AG08395 (cell line): Measurements from ENCODE around the gene UBE2M.
A peak's percentile ranks its signal among the peaks of the same experiment; 100 is the strongest.
"Not testable (repeated sequence)": the region's sequence is repeated elsewhere in the genome, so short reads cannot be mapped to it uniquely, and the experiment has no call there.

Experiments
- DNase-seq: peaks from one replicate; pipeline ENCODE4 v3.0.0; 2012; ENCODE audit warnings: mixed read lengths, low spot score

The UBE2M gene

DNA sequence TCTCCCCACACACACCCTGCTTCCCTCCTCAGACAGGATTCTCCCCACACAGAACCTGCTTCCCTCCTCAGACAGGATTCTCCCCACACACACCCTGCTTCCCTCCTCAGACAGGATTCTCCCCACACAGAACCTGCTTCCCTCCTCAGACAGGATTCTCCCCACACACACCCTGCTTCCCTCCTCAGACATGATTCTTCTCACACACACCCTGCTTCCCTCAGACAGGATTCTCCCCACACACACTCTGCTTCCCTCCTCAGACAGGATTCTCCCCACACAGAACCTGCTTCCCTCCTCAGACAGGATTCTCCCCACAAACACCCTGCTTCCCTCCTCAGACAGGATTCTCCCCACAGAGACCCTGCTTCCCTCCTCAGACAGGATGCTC is 19.2 kb downstream of the UBE2M start:
- DNase-seq = not testable (repeated sequence)

DNA sequence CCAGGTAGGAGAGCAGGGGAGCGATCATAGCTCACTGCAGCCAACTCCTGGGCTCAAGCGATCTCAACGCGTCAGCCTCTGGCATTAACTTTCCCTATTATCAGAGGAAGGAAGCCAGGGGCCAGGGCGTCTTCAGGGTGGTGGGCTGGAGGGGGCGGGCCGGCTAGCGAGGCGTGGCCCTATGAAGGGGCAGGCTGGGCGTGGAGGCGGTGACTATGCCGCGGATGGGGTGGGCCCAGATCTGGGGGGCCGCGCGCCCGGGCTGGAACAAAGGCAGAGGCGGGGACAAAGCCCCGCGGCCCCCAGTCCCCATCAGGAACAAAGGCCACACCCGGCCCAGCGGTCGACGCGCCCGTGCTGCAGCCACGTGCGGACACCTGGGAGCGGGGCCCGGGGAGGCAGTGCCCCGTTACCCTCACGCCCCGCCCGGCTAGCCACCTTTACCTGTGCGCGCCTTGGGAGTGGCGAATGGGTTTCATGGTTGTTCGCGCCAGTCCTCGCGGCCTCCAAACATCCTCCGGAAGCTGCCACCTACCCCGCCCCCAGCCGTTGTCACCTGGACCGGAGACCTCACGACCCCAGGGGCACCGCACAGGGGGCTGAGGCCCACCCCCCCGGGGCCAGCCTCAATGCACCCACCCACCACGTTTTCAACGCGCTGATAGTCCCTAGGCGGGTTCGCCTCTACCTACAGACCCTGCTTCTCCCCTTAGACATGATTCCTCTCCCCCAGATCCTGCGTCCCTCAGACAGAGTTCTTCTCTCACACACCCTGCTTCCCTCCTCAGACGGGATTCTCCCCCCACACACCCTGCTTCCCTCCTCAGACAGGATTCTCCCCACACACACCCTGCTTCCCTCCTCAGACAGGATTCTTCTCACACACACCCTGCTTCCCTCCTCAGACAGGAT is 19.9 kb downstream of the UBE2M start:
- no peak for DNase-seq

DNA sequence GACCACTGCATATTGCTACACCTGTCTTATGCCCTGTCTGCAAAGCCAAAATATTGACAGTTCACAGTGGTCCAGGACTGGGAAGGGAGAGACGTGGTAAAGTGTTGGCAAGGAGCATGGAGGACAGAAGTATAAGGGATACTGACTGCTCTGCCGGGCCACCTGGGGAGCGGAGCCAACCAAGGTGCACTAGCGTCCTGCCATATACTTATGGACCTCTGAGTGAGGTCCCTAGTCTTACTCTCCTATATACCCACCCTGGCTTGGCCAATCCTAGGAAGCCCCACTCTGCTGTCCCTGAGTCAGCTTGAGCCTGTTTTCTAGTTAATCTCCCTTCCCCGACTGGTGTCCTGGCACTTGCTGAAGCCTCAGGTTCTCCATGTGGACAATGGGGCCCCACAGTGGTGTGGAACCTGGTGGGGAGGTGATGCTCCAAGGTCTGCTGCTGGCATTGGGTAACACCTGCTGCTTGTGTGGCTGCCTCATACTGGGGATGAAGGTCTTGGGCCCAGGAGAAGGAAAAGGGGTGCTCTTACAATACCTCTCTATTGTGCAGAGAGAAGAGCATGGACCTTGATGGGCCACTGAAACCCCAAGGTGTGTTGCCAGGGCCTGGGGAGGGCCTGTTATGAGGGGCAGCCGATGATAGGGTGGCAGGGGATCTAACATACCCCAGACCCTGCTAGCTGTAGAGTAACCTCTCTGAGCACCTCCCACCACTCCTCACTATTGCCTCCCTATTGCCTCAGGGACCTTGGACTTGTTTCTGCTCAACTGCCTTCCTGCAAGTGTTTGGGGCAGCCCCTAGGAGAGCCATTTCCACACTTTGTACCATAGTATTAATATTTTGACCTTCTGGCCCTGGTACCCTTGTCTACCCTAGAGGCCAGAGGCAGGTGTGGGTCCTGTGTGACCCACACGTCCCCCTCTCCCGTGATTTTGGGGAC is 21.3 kb downstream of the UBE2M start:
- no peak for DNase-seq

DNA sequence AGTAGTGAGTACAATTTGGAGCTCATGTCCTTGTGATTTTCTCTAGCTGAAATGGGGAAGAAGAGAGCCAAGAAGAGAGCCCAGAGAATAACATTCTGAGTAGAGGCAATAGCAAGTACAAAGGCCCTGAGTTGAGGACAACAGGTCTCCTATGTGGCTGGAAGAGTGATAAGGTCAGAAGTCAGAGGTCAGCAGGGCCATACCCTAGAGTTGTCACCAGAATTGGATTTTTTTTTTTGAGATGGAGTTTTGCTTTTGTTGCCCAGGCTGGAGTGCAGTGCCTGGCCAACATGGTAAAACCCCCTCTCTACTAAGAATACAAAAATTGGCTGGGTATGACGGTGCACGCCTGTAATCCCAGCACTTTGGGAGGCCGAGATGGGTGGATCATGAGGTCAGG is 22.6 kb downstream of the UBE2M start:
- DNase-seq = no peak

DNA sequence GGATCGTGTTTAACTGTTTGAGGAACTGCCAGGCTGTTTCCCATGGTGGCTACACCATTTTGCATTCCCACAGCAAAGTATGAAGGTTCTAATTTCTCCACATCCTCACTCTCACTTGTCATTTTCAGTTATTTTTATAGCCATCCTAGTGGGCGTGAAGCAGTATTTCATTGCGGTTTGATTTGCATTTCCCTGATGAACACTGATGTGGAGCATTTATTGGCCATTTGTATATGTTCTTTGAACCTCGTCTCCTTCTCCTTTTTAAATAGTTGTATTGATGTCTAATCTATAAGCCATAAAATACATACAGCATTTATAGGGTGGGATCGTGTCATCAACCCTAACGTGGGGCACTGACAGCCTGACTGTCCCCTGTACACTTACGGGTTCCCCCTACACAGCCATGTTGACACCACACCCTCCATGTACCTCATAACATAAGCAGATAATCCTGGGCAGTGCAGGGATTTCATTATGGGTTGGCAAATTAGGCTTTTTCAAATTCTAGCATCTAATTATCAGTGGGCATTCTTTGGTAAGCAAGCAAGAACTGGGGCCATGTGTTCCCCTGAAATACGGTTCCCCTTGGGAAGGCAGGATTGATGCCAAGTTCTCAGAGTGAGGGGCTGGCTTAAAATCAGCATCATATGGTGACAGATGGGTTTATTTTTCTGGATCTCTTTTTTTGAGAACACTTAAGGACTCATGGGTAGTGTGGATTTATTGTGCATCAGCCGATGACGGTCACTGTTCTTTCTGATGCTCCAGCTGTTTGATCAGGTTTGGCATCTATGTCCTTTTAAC is 27.2 kb downstream of the UBE2M start:
- DNase-seq = no peak

DNA sequence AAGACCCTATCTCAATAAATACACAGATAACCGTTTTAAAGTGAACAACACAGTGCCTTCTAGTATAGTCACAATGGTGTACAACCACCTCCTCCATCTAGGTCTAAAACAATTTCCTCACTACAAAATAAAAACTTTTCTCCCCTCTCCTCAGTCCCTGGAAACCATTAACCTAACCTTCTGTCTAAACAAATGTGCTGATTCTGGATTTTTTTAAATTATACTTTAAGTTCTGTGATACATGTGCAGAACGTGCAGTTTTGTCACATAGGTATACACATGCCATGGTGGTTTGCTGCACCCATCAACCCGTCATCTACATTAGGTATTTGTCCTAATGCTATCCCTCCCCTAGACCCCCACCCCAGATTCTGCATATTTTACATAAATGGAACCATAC is 29.0 kb downstream of the UBE2M start:
- no peak for DNase-seq

DNA sequence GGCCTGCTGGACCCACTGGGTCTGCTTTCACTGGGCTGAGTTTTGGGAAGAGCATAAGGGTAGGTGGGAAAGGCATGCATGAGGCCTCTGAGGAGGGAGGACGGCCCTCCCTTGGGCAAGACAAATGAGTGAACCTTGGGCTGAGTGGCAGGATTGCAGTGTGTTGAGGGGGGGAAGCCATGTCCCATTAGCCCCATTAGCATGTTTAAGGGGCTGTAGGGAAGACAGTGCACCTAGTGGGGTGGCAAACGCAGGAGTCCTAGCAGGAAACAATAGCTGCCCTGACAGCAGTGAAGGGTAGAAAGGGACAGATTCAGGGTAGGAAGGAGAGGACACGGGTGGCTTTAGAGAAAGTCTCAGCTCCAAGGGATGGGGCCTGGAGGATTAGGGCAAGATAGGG is 35.7 kb downstream of the UBE2M start:
- no peak for DNase-seq

DNA sequence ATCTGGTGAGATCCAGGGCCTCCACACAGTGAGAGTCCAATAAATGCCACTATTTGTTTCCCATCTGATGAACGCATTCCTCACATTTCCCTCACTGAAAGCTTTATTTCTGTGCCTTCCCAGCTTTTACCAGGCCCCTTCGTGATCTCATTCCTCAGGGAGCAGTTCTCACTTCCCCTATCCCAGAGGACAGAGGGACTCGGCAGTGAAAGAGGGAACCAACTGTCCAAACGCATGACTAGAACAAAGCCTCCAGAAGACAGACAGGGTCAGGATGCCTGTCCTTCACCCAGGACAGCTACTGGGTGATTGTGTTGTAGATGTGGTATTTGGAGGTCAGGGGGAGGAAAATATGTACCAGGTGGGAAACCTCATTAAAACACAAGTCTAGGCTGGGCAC is 36.8 kb downstream of the UBE2M start:
- DNase-seq = no peak

DNA sequence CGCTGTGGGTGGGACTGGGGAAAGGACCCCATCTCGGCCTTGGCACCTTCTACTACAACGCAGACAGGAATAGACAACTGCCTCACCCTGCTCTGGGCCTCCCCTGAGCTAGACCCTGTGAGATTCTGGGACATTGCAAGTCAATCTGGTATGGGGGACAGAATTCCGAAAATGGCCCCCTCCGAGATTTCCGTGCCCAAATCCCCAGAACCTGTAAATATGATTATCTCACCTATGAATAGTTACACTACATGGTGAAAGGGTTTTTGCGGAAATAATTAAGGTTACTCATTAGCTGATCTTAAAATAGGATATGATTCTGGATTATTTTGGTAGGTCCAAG is 38.2 kb downstream of the UBE2M start:
- no peak for DNase-seq

DNA sequence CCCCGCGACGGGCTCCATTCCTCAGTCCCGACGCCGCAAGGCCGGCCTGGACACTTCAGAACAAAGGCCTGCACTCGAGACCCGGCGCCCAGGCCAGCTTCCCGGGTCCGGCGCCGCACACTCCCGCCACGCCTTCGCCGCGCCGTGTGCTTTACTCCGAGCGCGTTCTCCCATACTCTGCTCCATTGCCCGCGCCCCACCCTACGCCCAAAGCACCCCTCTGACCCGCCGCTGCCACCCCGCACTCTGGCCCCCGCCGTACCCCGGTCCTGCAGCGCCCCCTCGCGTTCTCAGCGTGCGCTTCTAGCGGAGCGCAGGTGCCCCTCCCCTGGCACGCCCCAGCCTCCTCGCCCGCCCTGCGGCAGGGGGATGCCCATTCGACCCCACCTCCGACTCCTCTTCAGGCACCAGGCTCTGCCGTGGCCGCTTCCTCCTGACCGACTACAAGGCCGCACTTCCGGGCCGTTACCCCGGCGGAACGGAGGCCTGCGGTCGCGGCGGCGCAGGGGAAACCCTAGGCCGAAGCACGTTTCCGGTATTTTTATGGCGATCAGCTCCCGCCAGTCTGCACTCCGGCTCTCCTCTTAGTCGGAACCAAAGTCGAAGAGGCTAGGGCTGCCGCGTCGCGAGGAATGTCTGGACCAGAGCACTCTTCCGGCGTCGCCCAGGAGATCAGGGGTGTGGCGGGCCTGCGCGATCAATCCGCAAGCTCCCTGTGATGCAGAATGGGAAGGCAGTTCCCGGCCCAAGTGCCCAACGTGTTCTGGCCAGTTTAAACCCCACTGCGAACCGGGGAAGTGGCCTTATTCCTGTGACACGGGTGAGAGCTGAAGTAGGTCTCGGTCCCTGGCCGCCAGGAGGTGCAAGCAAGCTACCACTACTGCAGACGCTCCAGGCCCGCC is 38.8 kb downstream of the UBE2M start, which contains the start of gene ZBTB45:
Gene ZBTB45, minus strand, starts transcription at position 456 of the 902 bp plus-strand sequence. CDS start 2,137 bp downstream, outside the sequence.
- peak; percentile 92 for DNase-seq

DNA sequence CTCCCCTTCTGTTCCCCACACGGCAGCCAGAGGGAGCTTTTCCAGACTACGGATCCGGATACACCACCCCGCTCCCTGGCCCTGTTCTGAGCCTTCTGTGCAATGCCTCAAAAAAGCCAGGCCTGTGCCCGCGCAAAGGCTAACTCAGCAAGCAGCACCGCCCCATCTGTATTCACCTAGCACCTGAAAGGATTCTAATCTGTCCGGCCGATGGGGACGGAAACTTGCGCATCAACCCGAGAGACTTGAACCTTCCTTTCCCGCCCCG is 39.4 kb downstream of the UBE2M start:
- DNase-seq = peak; percentile 80

DNA sequence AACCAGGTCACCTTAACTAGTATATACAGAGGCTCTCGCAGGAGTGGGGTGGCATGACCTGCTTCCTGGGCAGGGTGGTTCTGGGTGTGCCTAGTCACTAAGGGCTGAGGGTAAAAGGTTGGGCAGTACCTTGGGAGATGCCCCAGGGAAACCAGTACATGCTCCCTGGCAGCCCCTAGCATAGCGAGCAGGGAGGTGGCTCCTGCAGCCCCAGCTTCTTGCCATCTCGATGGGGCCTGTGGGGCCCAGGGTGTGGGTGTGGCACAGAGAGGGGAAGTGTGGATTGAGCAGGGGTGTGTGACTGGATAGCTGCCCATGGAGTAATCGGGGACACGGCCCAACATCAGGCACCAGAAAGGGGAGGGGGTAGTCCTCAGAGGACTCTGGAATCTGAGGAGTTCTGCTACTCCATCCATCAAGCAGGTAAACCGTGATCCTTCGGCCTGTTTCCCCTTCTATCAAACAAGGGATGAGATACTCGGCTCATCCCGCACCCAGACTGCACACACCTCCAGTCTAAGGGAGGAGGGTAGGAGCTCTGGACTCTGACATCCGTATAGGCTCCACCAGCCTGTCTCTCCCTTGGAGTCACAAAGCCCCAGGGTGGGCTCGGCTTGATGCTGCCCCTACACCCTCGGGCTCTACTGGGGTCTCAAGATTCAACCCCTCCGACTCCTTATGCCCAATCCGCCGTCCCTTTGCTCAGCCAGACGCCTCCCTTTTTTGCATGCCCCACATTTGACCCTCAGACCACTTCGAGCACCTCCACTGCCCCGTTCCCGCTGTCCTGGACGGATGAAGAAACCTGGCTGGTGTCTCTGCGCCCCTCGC is 39.9 kb downstream of the UBE2M start:
- DNase-seq = peak; percentile 15

DNA sequence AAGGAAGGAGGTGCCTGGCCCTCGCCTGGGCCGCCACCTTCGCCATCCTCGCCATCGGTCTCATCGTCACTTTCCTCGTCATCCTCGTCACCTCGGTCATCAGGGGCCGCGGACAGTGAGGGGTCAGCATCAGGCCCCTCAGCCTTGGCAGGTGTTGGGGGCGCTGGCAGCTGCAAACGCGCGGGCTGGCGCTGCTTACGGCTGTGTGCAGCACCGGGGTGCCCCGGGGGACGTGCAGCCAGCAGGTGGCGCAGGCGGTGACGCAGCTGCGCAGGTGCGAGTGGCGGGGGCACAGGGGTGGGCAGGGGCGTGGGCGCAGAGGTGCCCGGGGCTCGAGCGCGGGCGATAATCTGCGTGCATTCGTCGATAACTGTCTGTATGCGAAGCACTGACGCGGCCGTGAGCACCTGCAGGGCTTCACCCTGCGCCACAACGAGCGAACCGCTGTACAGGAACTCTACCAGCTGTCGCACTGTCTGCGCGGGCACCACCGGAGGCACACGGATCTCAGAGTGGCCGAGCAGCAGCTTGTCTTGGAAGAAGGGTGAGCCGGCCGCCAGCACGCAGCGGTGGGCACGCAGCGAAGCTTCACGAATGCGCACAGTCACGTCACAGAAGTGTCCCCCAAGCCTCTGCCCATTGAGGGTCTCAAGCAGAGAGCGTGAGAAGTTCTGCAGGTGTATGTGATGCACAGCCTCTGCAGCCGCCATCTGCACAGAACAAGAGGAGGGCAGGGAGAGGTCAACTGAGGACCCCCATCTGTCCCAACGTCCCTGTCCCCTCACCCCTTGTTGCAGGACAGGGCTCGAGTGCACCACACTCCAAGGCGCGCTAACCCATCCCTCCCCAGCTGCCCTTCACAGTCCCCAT is 41.2 kb downstream of the UBE2M start:
- no peak for DNase-seq

DNA sequence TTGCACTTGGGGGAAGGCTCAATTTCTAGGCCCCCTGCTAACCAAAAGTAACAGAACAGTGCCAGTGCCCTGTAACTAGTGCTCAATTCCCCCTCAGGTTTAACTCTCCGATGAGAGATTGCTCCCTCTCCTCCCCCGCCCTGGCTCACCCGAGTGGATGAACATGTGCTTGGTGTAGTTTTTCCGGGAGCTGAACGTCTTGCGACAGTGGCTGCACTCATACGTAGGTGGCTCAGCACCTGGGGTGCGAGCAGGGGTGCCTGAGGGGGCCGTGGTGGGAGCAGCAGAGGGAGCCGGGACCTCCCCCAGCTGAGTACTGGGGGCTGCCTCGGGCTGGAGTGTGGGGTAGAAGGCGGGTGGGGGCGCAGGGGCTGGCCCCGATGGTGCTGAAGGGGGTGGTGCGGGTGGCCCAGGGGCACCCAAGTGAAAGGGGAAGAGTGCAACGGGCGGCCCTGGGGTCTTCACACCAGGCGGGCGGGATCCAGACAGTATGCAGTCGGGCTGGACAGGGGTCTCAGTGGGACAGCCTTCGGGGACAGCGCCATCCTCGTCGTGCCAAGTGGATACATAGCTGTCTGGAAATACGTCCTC is 42.1 kb downstream of the UBE2M start:
- DNase-seq = no peak

DNA sequence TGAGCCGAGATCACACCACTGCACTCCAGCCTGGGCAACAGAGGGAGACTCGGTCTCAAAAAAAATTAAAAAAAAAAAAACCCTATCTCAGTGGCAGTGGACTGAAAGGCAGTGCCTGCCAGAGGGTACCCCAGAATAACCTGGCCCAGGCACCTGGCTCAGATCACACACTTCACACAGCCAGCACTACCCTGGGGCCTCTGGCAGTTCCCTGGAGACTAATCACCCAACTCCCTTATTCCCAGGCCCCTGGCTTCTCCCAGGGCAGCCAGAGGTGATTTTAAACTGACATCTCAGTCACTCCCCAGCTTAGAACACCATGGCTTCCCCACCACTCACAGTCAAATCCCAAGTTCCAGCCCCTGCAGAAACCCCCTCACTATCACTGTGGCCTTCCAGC is 43.2 kb downstream of the UBE2M start:
- DNase-seq = no peak

DNA sequence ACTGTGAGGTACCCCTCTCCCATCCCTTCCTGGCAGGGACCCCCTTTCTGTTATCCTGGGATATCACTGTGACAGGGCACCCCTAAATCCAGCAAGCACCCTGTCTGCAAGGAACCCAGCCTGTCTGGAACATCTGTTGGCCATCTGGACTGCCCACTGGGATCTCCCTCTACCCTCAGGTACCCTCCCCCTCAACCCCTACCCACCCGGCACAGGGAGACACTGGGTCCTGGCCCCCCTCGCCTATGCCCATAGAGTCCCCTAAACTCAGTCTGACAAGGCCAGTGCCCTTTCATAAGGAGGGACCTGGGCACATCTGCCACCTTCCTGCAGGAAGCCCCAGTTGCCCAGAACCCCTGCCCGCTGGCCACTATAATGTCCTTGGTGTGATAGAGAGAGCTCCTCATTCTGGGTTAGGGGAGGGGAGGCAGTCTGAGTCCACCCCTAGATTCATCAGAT is 43.8 kb downstream of the UBE2M start:
- DNase-seq = no peak

DNA sequence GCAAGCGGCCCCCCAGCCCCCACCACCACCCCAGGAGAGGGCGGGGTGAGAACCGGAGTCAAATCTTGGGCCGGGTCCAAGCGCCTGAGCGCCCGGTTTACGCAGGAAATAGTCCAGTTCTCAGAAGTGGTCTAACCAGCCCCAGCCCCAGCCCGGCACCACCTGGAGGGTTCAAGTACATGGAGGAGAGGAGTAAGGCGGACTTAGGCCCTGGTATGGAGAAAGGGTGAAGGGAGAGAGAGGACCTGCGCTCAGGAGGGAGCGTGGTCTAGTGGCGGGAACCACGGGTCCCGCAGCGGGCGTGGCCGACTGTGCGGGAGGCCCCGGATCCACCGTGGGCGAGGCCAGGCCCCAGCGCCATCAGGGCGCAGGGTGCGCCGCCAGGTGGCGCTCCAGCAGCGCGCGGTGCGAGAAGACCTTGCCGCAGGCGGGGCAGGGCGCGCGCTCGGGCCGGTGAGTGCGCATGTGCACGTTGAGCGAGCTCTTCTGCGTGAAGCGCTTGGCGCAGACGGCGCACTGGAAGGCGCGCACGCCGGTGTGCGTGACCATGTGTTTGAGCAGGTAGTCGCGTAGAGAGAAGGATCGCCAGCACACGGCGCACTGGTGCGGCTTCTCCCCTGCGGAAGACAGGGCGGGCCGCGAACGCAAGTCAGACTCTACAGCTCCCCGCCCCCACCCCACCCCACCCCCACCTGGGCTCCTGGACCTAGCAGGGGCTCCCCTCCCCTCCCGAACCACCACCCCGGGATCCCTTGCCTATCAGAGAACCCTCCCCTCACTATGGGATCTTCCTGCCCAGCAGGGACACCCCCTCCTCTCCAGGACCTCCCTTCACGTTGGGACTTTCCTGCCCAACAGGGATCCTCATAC is 44.5 kb downstream of the UBE2M start:
- peak; percentile 87 for DNase-seq

DNA sequence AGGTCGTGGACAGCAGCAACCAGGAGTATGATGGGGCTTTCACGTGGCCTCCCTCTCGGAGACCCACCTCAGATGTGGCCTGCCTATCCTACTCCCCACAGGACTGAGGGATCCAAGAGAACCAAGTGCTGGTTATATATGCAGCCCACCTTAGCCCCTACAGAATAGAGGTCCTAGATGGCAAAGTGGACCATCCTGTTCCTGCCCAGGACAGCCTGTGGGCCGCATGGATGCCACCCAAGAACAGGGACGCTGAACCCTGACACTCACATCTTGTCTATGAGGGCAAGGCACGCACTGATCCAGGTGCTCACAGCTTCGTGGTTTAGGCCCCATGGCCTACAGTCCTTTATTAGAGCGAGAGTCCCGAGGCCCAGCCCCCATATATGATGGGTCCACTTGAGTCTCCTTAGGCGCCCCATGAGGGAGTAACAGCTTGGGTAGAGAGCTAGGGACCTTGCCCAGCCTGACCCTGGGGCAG is 45.2 kb downstream of the UBE2M start:
- no peak for DNase-seq
